Esophagus (tissue), 2 donors: ENCODE results near the gene PARN. TPM values are rescaled to one million over a fixed set of nuclear protein-coding genes. Genes with fewer than 3 reads are reported as not detected.
"Not testable (repeated sequence)": the region's sequence is repeated elsewhere in the genome, so short reads cannot be mapped to it uniquely, and the experiment has no call there.

Source experiments
- H3K27ac ChIP-seq, 2 donors: one replicate each; pipeline ENCODE4 v1.5.1; 2013; ENCODE audit warnings: low read depth in 2 of 2, mild to moderate bottlenecking in 2 of 2, inconsistent platforms in 1 of 2, low read length in 1 of 2, moderate library complexity in 1 of 2
- H3K27me3 ChIP-seq, 2 donors: one replicate each; pipeline ENCODE4 v1.6.1; 2013; ENCODE audit warnings: low read length in 2 of 2, control low read depth in 1 of 2, mild to moderate bottlenecking in 1 of 2; ENCODE audit not compliant: insufficient read depth in 2 of 2, control insufficient read depth in 1 of 2
- H3K36me3 ChIP-seq, 2 donors: one replicate each; pipeline ENCODE4 v1.6.1; 2013; ENCODE audit warnings: low read length in 1 of 2; ENCODE audit not compliant: control insufficient read depth in 2 of 2, insufficient read depth in 2 of 2
- H3K4me1 ChIP-seq, 2 donors: one replicate each; pipeline ENCODE4 v1.6.1; 2013; ENCODE audit warnings: low read length in 1 of 2; ENCODE audit not compliant: control insufficient read depth in 2 of 2, insufficient read depth in 2 of 2
- H3K4me3 ChIP-seq, 2 donors: one replicate each; pipeline ENCODE4 v1.5.1; 2013; ENCODE audit warnings: low read length in 2 of 2, mild to moderate bottlenecking in 2 of 2, low read depth in 1 of 2, moderate library complexity in 1 of 2
- H3K9me3 ChIP-seq, 2 donors: one replicate each; pipeline ENCODE4 v1.6.1; 2013; ENCODE audit warnings: mild to moderate bottlenecking in 2 of 2, low read depth in 1 of 2, low read length in 1 of 2, moderate library complexity in 1 of 2; ENCODE audit not compliant: control insufficient read depth in 2 of 2, insufficient read depth in 1 of 2
- WGBS, 2 donors: extraction: QIAGEN DNeasy Blood & Tissue Kit; methylation state at CpG; one replicate each; pipeline ENCODE4 v1.1.7; 2013; 5-methylcytosine and 5-hydroxymethylcytosine counted together
- polyA plus RNA-seq, 2 donors: library from polyadenylated mRNA; stranded (reverse); fragments of 200-250 nt; gene quantifications; one replicate each; pipeline ENCODE4 v1.2.3, GENCODE V29; 2013
- donor health status: healthy with polysubstance abuse.
- donor health status: Bipolar disorder and iron deficiency.

The PARN gene
- polyA plus RNA-seq, 2 donors = 5.5 to 11.9 TPM

- no peaks in the 10 kb centered on the region for H3K27me3 ChIP-seq
- H3K9me3 ChIP-seq = peaks cover 0 to 1% of the 10 kb centered on the region in 2 donors
- H3K4me1 ChIP-seq = no peaks in the 10 kb centered on the region
- 77 to 85% methylated on average over 2 of the region's 2 CpGs for WGBS, 2 donors
- no peak overlapping the region for H3K27ac ChIP-seq
- H3K4me3 ChIP-seq = no peak overlapping the region
- H3K36me3 ChIP-seq = peaks cover 12 to 17% of the 10 kb centered on the region in 2 donors
These were observed 28.0 kb upstream of the PARN start for GRCh38 chr16:14658063-14658462.

- Histone ChIP-seq H3K27me3 (no peaks in the 10 kb centered on the region), H3K4me1 (no peaks in the 10 kb centered on the region), H3K27ac (no peak overlapping the region), H3K4me3 (no peak overlapping the region), H3K9me3 (peaks cover 0 to 1% of the 10 kb centered on the region in 2 donors), H3K36me3 (peaks cover 8 to 10% of the 10 kb centered on the region in 2 donors)
- 91 to 97% methylated on average over 2 of the region's 2 CpGs for WGBS, 2 donors
These were observed 22.7 kb upstream of the PARN start for GRCh38 chr16:14652726-14653125.

GRCh38 chr16:14650629-14651028 is 20.6 kb upstream of the PARN start:
- peak overlapping the region in 1 of 2 donors; percentile 43 for H3K27ac ChIP-seq
- H3K4me1 ChIP-seq = no peaks in the 10 kb centered on the region
- H3K4me3 ChIP-seq = no peak overlapping the region
- H3K9me3 ChIP-seq = peaks cover 0 to 1% of the 10 kb centered on the region in 2 donors
- peaks cover 4 to 12% of the 10 kb centered on the region in 2 donors for H3K36me3 ChIP-seq
- H3K27me3 ChIP-seq = no peaks in the 10 kb centered on the region
- 39 to 59% methylated on average over 6 of the region's 6 CpGs for WGBS, 2 donors

GRCh38 chr16:14649816-14650215 is 19.8 kb upstream of the PARN start:
- H3K4me3 ChIP-seq = no peak overlapping the region
- H3K27me3 ChIP-seq = no peaks in the 10 kb centered on the region
- H3K36me3 ChIP-seq = peaks cover 8 to 13% of the 10 kb centered on the region in 2 donors
- 93 to 94% methylated on average over 10 of the region's 10 CpGs for WGBS, 2 donors
- no peak overlapping the region for H3K27ac ChIP-seq
- H3K9me3 ChIP-seq = no peaks in the 10 kb centered on the region
- H3K4me1 ChIP-seq = no peaks in the 10 kb centered on the region

- Histone ChIP-seq H3K27ac (no peak overlapping the region), H3K27me3 (no peaks in the 10 kb centered on the region), H3K36me3 (peaks cover 4 to 7% of the 10 kb centered on the region in 2 donors), H3K4me1 (no peaks in the 10 kb centered on the region), H3K4me3 (no peak overlapping the region), H3K9me3 (no peaks in the 10 kb centered on the region)
- WGBS, 2 donors = 92% methylated on average over 7 of the region's 7 CpGs
These were observed 11.9 kb upstream of the PARN start for GRCh38 chr16:14641926-14642325.

- Histone ChIP-seq H3K9me3 (no peaks in the 10 kb centered on the region), H3K27me3 (no peaks in the 10 kb centered on the region)
These were observed 11.1 kb upstream of the PARN start for GRCh38 chr16:14641206-14641605.

DNA sequence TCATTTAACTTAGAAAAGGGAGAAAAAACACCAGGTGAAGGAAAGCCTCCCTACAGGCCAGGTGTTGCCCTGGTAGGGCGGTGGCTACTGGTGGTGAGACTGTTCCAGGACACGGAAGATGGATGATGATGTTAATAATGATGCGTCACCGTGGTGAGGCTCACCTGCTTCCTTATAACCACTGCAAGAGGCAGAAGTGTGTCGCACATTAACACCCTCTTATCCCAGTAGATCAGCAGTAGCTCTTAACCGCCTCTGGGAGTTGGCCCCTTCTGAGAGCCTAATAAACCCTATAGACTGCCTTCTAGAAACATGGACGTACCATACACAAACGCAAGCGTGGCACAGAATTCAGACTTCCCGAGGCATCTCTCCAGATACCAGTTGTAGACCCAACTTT is 10.5 kb upstream of the PARN start:
- 69 to 81% methylated on average over 10 of the region's 10 CpGs for WGBS, 2 donors
- no peaks in the 10 kb centered on the region for H3K4me1 ChIP-seq
- H3K27me3 ChIP-seq = no peaks in the 10 kb centered on the region
- H3K9me3 ChIP-seq = no peaks in the 10 kb centered on the region
- H3K27ac ChIP-seq = peak overlapping the region in 1 of 2 donors; percentile 56
- H3K36me3 ChIP-seq = peaks cover 4 to 7% of the 10 kb centered on the region in 2 donors
- H3K4me3 ChIP-seq = no peak overlapping the region

More at GRCh38 chr16:14641206-14641605, 11.1 kb upstream of the PARN start:
- peaks cover 4 to 7% of the 10 kb centered on the region in 2 donors for H3K36me3 ChIP-seq
- no peaks in the 10 kb centered on the region for H3K4me1 ChIP-seq
- H3K4me3 ChIP-seq = no peak overlapping the region
- 84 to 95% methylated on average over 8 of the region's 8 CpGs for WGBS, 2 donors
- H3K27ac ChIP-seq = no peak overlapping the region

GRCh38 chr16:14636951-14637240 is 6.8 kb upstream of the PARN start:
- not testable (repeated sequence) for H3K27ac ChIP-seq, H3K4me3 ChIP-seq, H3K9me3 ChIP-seq, H3K36me3 ChIP-seq, H3K4me1 ChIP-seq, H3K27me3 ChIP-seq
- WGBS, 2 donors = 21 to 59% methylated on average over 1 of the region's 1 CpG

DNA sequence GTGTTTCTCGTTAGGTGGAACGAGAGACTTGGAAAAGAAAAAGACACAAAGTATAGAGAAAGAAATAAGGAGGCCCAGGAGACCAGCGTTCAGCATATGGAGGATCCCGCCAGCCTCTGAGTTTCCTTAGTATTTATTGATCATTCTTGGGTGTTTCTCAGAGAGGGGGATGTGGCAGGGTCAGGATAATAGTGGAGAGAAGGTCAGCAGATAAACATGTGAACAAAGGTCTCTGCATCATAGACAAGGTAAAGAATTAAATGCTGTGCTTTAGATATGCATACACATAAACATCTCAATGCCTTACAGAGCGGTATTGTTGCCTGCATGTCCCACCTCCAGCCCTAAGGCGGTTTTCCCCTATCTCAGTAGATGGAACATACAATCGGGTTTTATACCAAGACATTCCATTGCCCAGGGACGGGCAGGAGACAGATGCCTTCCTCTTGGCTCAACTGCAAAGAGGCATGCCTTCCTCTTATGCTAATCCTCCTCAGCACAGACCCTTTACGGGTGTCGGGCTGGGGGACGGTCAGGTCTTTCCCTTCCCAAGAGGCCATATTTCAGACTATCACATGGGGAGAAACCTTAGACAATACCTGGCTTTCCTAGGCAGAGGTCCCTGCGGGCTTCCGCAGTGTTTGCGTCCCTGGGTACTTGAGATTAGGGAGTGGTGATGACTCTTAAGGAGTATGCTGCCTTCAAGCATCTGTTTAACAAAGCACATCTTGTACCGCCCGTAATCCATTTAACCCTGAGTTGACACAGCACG is 6.3 kb upstream of the PARN start:
- H3K9me3 ChIP-seq, H3K27ac ChIP-seq, H3K4me1 ChIP-seq, H3K27me3 ChIP-seq, H3K4me3 ChIP-seq, H3K36me3 ChIP-seq: not testable (repeated sequence)
- 40 to 52% methylated on average over 17 of the region's 17 CpGs for WGBS, 2 donors
